Measurements from ENCODE around the gene YARS1.
A peak's percentile ranks its signal among the peaks of the same experiment; 100 is the strongest.

Gene YARS1

DNA sequence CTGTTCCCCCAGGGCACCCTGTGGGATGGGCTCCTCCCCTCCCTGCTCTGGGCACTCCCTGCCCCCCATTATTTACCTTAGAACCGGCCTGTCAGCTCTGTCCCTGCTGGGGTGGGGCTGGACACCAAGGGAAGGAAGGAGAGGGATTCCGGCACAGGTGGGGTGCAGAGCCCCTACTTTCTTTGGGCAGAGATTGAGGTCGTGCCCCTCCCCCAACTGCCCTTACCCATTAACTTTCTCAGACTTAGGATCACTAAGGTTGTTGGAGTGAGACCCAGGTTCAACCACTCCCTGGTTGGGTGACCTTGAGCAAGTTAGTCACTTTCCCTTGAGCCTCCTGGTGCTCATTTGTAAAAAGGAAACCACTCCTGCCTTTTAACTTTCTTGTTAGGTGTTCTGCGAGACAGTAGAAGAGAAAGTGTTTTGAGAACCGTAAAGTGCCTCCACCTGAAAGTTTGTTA is 57.6 kb downstream of the YARS1 start:
- TF ChIP-seq, protein P1, sequence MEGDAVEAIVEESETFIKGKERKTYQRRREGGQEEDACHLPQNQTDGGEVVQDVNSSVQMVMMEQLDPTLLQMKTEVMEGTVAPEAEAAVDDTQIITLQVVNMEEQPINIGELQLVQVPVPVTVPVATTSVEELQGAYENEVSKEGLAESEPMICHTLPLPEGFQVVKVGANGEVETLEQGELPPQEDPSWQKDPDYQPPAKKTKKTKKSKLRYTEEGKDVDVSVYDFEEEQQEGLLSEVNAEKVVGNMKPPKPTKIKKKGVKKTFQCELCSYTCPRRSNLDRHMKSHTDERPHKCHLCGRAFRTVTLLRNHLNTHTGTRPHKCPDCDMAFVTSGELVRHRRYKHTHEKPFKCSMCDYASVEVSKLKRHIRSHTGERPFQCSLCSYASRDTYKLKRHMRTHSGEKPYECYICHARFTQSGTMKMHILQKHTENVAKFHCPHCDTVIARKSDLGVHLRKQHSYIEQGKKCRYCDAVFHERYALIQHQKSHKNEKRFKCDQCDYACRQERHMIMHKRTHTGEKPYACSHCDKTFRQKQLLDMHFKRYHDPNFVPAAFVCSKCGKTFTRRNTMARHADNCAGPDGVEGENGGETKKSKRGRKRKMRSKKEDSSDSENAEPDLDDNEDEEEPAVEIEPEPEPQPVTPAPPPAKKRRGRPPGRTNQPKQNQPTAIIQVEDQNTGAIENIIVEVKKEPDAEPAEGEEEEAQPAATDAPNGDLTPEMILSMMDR (IDR thresholded peaks at IDR 0.05; ENCODE audit: low read depth, low read length, missing control alignments), result no peak
- in situ Hi-C loops (cut with HindIII; ENCODE audit: low sequenced_read_pairs), result no loop called here
- H3K4me3 ChIP-seq (ENCODE audit: low read depth, low read length), result no peak overlapping the region
- DNase-seq (ENCODE audit: low read depth), result no peak

DNA sequence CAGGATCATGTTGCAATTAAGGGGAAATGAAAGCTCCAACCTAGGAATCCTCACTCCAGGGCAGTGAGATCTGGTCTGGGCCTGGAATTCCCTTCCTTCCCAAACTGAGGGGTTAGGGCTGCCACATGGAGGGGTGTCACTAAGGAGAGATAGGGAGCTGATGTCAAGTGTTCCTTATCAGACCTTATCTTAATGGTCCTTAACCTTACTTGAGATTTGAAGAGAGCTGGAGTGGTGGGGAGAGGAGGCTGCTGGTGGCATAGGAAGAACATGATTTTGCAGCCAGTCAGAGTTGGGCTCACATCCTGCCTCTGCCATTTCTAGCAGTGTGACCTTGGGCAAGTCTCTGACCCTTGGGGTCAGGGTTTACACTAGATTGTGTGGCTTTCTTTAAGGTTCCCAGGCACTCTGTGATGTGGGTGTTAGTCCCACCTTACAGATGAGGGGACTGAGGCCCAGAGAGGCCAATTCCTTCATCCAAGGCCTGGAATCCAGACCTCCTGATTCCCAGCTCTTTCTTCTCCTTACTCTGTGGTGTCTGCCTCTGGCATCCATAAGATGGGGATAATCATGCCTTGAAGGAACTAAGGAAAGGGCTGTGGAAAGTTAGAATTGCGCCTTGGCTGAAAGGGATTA is 58.2 kb downstream of the YARS1 start:
- no peak for DNase-seq (ENCODE audit: low read depth)
- TF ChIP-seq, protein P1 (IDR thresholded peaks at IDR 0.05; ENCODE audit: low read depth, low read length, missing control alignments), result no peak
- in situ Hi-C loops (cut with HindIII; ENCODE audit: low sequenced_read_pairs), result no loop called here
- H3K4me3 ChIP-seq (ENCODE audit: low read depth, low read length), result no peak overlapping the region

DNA sequence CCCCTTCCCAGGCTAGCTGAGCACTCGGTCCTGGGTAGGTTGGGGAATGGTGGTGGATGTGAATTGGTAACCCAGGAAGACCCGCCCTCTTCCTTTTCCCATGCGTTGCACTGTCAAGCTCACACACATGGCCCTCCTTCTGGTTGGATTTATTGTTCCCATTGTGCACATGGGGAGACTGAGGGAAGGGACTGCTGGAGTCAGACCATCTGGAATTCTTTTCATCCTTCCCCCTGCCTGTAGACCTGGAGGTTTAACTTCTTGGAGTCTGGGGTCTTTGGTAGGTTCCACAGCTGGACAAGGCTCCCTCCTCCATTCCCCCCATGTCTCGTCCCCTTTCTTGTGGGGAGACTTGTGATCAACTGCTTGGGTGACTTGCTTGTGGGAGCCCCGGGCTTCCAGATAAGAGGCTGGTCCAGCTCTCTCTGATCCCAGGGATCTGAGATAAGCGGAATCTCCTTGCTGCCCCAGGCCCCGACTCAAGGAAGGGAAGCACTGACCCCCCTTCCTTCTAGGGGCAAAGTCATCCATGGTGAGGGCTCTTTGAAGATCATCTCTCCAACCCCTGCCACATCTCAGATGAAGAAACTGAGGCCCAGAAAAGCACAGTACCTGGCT is 58.9 kb downstream of the YARS1 start:
- no peak overlapping the region for H3K4me3 ChIP-seq (ENCODE audit: low read depth, low read length)
- DNase-seq (ENCODE audit: low read depth), result no peak
- TF ChIP-seq, protein P1 (IDR thresholded peaks at IDR 0.05; ENCODE audit: low read depth, low read length, missing control alignments), result no peak
- in situ Hi-C loops (cut with HindIII; ENCODE audit: low sequenced_read_pairs), result no loop called here

DNA sequence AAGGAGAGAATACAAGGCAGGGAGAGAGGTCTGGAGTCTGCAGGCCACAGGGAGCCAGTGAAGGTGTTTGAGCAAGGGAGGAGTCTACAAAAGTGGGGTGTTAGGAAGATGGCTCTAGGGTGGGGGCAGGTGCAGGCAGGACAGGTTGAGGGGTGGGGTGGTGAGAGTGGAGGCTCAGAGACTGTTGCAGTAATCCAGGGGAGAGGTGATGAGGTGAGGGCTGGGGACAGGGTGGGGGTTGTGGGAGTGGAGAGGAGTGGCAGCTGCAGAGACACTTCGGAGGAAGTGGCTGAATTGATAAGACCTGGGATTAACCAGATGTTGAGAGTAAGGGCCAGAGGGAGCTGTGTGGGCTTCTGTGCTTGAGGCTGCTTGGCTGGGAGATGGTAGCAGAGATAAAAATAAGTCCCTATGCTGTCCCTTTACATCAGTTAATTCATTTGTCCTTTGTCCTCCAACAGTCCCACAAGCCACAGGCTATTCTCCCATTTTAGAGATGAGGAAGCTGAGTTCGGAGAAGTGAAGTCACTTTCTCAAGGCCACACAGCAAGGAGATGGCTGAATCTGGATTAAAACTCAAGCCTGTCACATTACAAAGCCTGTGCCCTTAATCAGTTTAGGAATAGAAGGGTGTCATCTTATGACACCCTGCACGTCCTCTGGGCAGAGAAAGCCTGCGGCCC is 59.8 kb downstream of the YARS1 start:
- TF ChIP-seq, protein P1 (IDR thresholded peaks at IDR 0.05; ENCODE audit: low read depth, low read length, missing control alignments), result no peak
- no peak overlapping the region for H3K4me3 ChIP-seq (ENCODE audit: low read depth, low read length)
- in situ Hi-C loops (cut with HindIII; ENCODE audit: low sequenced_read_pairs), result no loop called here
- DNase-seq (ENCODE audit: low read depth), result no peak

DNA sequence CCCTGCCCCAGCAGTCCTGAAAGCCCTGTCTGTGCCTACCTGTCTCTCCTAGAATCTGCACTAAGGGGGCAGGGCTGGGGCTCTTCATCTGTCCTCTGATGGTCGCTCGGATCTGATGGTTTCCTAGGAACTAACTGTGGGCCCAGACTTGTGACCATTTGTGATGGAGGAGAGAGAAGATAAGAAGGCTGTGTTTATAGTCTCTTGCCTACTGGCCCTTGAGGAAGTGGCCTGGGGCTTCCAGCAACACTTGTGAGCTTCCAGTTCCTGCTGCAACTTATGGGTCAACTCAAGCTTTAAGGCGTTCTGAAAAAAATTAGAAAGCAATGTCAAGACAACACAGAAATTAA is 61.4 kb downstream of the YARS1 start:
- no peak for DNase-seq (ENCODE audit: low read depth)
- TF ChIP-seq, protein P1 (IDR thresholded peaks at IDR 0.05; ENCODE audit: low read depth, low read length, missing control alignments), result no peak
- no peak overlapping the region for H3K4me3 ChIP-seq (ENCODE audit: low read depth, low read length)
- in situ Hi-C loops (cut with HindIII; ENCODE audit: low sequenced_read_pairs), result no loop called here

DNA sequence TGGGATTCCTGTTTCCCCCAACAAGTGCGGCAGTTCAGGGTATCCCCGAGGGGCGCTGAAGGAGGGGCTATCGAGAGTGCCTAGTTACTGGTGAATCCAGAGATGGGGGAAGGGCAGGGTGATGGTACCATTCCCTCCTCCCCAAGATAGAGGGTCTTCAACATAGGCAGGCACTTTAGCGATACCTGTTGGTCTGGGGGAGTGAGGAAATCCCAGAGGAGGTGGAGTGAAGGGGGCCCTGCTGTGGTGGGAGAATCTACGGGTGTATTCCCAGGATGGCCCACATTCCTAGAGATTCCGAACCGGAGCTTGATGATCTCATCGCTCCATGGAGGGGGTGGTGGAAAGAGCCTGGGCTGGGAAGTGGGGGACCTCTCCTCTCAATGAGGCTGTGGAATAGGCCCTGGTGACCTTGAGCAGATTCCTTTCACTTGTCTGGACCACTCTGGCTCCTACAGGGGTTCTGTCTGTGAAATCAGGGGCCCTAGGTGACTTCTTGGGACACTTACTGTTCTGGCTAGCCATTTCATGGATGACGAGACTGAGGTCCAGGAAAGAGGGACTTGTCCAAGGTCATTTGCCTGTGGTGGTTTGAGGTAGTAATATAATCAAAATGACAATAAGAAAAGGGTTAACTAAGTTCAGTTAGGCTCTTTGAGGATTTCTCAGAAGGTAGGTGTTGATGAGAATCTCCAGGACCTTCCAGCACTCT is 61.9 kb downstream of the YARS1 start:
- peak overlapping the region; percentile 54 for H3K4me3 ChIP-seq (ENCODE audit: low read depth, low read length)
- TF ChIP-seq, protein P1 (IDR thresholded peaks at IDR 0.05; ENCODE audit: low read depth, low read length, missing control alignments), result no peak
- no peak for DNase-seq (ENCODE audit: low read depth)
- in situ Hi-C loops (cut with HindIII; ENCODE audit: low sequenced_read_pairs), result no loop called here
